Large intestine (tissue), 3 donors: Measurements from ENCODE around the gene CACNG5. TPM values are rescaled to one million over a fixed set of nuclear protein-coding genes. Genes with fewer than 3 reads are reported as not detected.

Experiments
- DNase-seq, 2 donors: peaks; one replicate each; pipeline versions ENCODE4 v3.0.0 to v3.0.0-alpha.2; 2013
- H3K27ac ChIP-seq: one replicate; pipeline ENCODE4 v1.5.1; 2013; ENCODE audit warnings: low read length
- H3K27me3 ChIP-seq: 2 replicates; pipeline ENCODE4 v1.6.1; 2013; ENCODE audit warnings: low read length; ENCODE audit not compliant: control insufficient read depth, insufficient read depth
- H3K36me3 ChIP-seq: 2 replicates; pipeline ENCODE4 v1.6.1; 2013; ENCODE audit warnings: low read length; ENCODE audit not compliant: control insufficient read depth, insufficient read depth
- H3K4me1 ChIP-seq: one replicate; pipeline ENCODE4 v1.6.1; 2013; ENCODE audit warnings: low read length; ENCODE audit not compliant: control insufficient read depth, insufficient read depth
- H3K4me3 ChIP-seq: one replicate; pipeline ENCODE4 v1.5.1; 2013; ENCODE audit warnings: low read length
- H3K9me3 ChIP-seq: one replicate; pipeline ENCODE4 v1.6.1; 2013; ENCODE audit warnings: mild to moderate bottlenecking, low read depth, low read length, moderate library complexity; ENCODE audit not compliant: control insufficient read depth
- WGBS: methylation state at CpG from one replicate; pipeline ENCODE4 v1.1.5; 2013; ENCODE audit warnings: low lambda C conversion rate; ENCODE audit not compliant: insufficient coverage; 5-methylcytosine and 5-hydroxymethylcytosine counted together
- polyA plus RNA-seq: library from polyadenylated mRNA; unstranded; fragments of 120-200 nt; gene quantifications from one replicate; pipeline ENCODE4 v1.2.1, GENCODE V29; 2013

The CACNG5 gene
- polyA plus RNA-seq, 1 donor = 0.19 TPM

DNA sequence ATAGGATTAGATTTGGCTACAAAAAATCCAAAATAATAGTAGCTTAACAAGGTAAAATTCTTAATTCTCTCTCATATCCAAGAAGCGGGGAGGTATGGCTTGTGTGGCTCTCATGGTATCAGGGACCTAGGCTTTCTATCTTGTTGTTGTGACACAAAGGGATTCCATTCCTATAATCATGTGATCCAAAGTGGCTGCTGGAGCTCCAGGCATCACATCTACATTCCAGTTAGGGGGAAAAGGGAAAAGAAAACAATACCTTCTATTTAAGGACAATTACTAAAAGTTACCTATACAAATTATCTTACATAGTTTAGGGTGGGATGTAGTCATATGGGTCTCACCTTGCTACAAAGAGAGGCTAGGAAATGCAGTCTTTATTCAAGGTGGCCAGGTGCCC, 82.0 kb downstream of the CACNG5 start:
- Histone ChIP-seq H3K36me3 (no peaks in the 10 kb centered on the region), H3K4me1 (no peaks in the 10 kb centered on the region), H3K9me3 (no peaks in the 10 kb centered on the region), H3K27me3 (peaks cover 4% of the 10 kb centered on the region), H3K4me3 (no peak overlapping the region), H3K27ac (no peak overlapping the region)
- WGBS = no CpG with 5 or more reads among the region's 1 CpG
- no peak for DNase-seq

- no peak for DNase-seq
- no peaks in the 10 kb centered on the region for H3K36me3 ChIP-seq
- no CpG with 5 or more reads among the region's 12 CpGs for WGBS
- no peak overlapping the region for H3K27ac ChIP-seq
- peaks cover 4% of the 10 kb centered on the region for H3K27me3 ChIP-seq
- no peaks in the 10 kb centered on the region for H3K9me3 ChIP-seq
- no peaks in the 10 kb centered on the region for H3K4me1 ChIP-seq
- no peak overlapping the region for H3K4me3 ChIP-seq
Observed at GRCh38 chr17:66918896-66919295, 84.0 kb downstream of the CACNG5 start.

DNA sequence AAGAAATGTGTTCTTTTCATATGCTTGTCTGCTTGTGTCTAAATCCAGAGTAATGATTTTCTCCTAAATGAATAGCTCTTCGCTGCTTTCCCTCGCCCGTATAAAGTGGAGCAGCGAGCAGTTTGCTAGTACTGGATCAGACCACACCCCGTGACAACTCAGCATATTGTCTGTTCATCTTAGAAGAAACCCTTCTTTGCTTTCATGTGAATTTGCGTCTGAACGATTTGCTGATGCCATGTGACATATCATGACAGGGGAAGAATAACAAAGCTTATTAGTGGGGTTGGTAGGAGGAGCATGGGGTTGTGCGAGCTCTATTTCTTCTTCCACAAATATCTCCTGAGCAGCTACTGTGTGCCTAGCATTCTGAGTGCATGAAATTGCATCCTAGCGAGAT, 85.5 kb downstream of the CACNG5 start:
- H3K36me3 ChIP-seq = no peaks in the 10 kb centered on the region
- WGBS = no CpG with 5 or more reads among the region's 9 CpGs

DNA sequence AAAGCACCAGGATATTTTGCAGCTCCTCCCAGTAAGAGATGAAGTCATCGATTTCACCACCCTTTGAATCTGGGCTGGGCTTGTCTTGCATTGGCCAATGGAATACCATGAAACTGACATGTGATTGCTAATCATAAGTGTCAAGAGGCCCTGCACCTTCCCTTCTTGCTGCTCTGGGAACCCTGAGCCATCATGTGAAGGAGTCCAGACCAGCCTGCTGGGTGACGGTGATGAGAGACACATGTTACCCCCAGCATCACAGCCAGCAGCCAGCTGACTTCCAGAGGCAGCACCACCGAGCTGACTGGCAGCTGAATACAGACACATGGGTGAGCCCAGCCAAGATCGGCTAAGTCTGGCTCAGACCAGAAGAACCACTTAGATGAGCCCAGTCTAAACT, 86.0 kb downstream of the CACNG5 start:
- no peak overlapping the region for H3K27ac ChIP-seq
- no peak overlapping the region for H3K4me3 ChIP-seq
- WGBS = no CpG with 5 or more reads among the region's 4 CpGs
- H3K4me1 ChIP-seq = no peaks in the 10 kb centered on the region
- no peaks in the 10 kb centered on the region for H3K9me3 ChIP-seq
- H3K36me3 ChIP-seq = no peaks in the 10 kb centered on the region
- no peak for DNase-seq
- H3K27me3 ChIP-seq = no peaks in the 10 kb centered on the region

More for the DNA sequence above, 85.5 kb downstream of the CACNG5 start:
- no peak for DNase-seq
- Histone ChIP-seq H3K4me1 (no peaks in the 10 kb centered on the region), H3K9me3 (no peaks in the 10 kb centered on the region), H3K27ac (no peak overlapping the region), H3K4me3 (no peak overlapping the region), H3K27me3 (no peaks in the 10 kb centered on the region)

DNA sequence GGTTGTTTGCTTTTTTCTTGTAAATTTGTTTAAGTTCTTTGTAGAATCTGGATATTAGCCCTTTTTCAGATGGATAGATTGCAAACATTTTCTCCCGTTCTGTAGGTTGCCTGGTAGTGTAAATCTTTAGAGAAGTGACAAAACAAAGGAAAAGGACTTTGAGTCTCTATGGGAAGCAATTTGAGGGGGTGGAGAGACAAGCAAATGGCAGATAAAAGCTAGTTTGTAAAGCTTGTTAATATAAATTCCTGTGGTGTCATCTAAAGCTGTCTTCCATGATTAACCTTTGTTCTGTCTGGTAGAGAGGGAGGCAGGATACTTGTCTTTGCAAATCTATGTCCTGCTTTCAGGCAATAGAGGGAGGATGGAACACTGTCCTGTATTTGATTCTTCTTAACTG, 89.0 kb downstream of the CACNG5 start:
- Histone ChIP-seq H3K36me3 (no peaks in the 10 kb centered on the region), H3K27ac (no peak overlapping the region), H3K9me3 (no peaks in the 10 kb centered on the region), H3K27me3 (no peaks in the 10 kb centered on the region), H3K4me3 (no peak overlapping the region), H3K4me1 (no peaks in the 10 kb centered on the region)
- 20% methylated on average over 1 of the region's 1 CpG for WGBS
- no peak for DNase-seq

DNA sequence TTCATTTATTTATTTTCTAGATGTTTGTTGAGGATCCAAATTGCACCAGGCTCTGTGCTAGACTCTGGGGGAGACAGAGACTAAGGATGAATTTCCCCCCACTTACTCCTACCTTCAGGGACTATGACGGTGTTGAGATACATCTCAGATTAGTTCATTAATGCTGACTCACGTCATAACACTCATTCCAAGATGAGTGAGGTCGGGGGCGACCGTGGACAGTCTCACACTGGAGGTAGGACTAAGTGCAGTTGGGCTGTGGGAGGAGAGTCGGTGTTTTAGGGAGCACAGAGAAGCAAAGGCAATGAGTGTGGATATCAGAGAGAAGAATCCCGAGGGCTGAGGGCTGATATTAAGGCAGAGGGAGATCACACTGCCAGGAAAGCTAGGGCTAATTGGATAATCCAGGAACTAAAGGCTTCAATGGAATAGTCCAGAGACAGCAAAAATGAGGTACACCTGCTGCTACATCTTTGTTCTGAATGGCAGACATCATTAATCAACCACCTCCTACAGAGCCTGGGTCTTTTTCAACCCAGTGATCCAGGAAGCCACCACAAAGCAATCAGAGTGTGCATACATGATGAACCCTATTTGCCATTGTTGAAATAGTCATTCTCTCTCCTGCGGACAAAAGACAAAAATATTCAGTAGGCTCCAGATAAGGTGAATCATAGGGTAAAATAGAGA, 91.0 kb downstream of the CACNG5 start:
- no peak overlapping the region for H3K27ac ChIP-seq
- H3K4me3 ChIP-seq = no peak overlapping the region
- no peaks in the 10 kb centered on the region for H3K27me3 ChIP-seq
- H3K9me3 ChIP-seq = no peaks in the 10 kb centered on the region
- no peaks in the 10 kb centered on the region for H3K36me3 ChIP-seq
- H3K4me1 ChIP-seq = no peaks in the 10 kb centered on the region
- DNase-seq = no peak
- no CpG with 5 or more reads among the region's 8 CpGs for WGBS

DNA sequence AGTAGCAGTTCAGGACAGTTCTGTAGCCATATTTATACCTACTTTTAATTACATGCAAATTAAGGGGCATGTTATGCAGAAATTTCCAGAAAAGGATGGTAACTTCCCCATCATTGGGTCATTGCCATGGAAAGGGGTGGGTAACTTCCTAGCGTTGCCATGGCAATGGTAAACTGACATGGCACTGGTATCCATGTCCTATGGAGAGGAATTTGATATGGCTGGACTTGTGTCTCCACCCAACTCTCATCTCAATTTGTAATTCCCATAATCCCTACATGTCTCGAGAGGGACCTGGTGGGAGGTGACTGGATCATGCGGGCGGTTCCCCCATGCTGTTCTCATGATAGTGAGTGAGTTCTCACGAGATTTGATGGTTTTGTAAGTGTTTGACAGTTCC, 94.0 kb downstream of the CACNG5 start:
- Histone ChIP-seq H3K4me3 (no peak overlapping the region), H3K9me3 (no peaks in the 10 kb centered on the region), H3K36me3 (no peaks in the 10 kb centered on the region), H3K4me1 (no peaks in the 10 kb centered on the region), H3K27ac (no peak overlapping the region), H3K27me3 (no peaks in the 10 kb centered on the region)
- no CpG with 5 or more reads among the region's 5 CpGs for WGBS
- DNase-seq = no peak

GRCh38 chr17:66929591-66929990, 94.7 kb downstream of the CACNG5 start:
- Histone ChIP-seq H3K27me3 (no peaks in the 10 kb centered on the region), H3K4me3 (no peak overlapping the region), H3K27ac (no peak overlapping the region), H3K4me1 (no peaks in the 10 kb centered on the region), H3K9me3 (no peaks in the 10 kb centered on the region), H3K36me3 (no peaks in the 10 kb centered on the region)
- DNase-seq = no peak
- no CpG with 5 or more reads among the region's 1 CpG for WGBS

DNA sequence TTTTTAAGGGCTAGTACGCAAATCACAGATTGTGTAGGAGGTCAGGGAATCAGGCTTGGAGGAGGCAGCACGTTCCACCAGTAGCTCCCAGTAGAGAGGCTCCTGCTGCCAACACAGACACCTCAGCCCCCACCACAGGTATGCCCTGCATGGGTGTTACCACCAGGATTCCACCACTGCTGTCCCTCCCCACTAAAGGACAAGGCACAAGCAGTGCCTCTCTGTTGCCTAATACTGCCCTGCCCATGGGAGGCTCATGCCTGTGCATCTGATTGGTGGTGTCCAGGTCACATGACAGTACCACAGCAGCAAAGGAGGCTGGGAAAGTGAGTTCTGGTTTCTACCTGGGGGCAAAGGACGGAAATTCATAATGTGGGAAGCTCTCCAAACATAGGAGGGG, 96.0 kb downstream of the CACNG5 start:
- DNase-seq = no peak
- Histone ChIP-seq H3K4me3 (no peak overlapping the region), H3K9me3 (no peaks in the 10 kb centered on the region), H3K36me3 (no peaks in the 10 kb centered on the region), H3K4me1 (no peaks in the 10 kb centered on the region), H3K27me3 (no peaks in the 10 kb centered on the region), H3K27ac (no peak overlapping the region)
- no CpG with 5 or more reads among the region's 3 CpGs for WGBS

- Histone ChIP-seq H3K9me3 (no peaks in the 10 kb centered on the region), H3K27ac (no peak overlapping the region), H3K4me1 (no peaks in the 10 kb centered on the region), H3K4me3 (no peak overlapping the region), H3K27me3 (no peaks in the 10 kb centered on the region), H3K36me3 (no peaks in the 10 kb centered on the region)
- WGBS = no CpG with 5 or more reads among the region's 2 CpGs
- no peak for DNase-seq
Observed at GRCh38 chr17:66932311-66932710, 97.4 kb downstream of the CACNG5 start.

DNA sequence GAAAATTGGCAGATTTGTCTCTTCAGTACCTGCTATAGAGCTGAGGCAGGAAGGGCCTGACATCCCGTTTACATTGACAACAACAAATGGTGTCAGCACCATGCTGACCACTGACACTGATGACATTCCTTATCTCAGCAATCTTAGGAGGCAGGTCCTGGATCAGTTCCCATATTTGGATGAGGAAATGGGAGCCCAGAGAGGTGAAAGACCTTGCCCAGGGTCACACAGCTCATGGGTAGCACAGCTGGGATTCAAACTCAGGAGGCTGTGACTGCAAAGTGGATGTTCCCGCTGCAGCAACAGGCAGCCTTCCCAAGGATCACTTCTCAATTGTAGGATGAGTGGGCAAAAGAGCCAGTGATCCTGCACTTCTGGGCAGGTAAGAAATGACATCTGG, 99.1 kb downstream of the CACNG5 start:
- DNase-seq = no peak
- no CpG with 5 or more reads among the region's 2 CpGs for WGBS
- H3K27ac ChIP-seq = no peak overlapping the region
- no peaks in the 10 kb centered on the region for H3K27me3 ChIP-seq
- no peaks in the 10 kb centered on the region for H3K4me1 ChIP-seq
- H3K36me3 ChIP-seq = no peaks in the 10 kb centered on the region
- H3K9me3 ChIP-seq = no peaks in the 10 kb centered on the region
- H3K4me3 ChIP-seq = no peak overlapping the region
